Small intestine (tissue), 7 donors: ENCODE data around the gene REXO1. TPM values are rescaled to one million over a fixed set of nuclear protein-coding genes. Genes with fewer than 3 reads are reported as not detected.

Experiments
- DNase-seq, 2 donors: peaks; one replicate each; pipeline versions ENCODE4 v3.0.0 to v3.0.0-alpha.2; 2013
- FAIRE-seq: peaks from 2 replicates; lab custom pipeline; 2012; peaks lifted over from hg19 to GRCh38; lab: Jason Lieb, UNC
- H3K27ac ChIP-seq, 3 donors: one replicate each; pipeline ENCODE4 v1.5.1; 2013; ENCODE audit warnings: low read length in 2 of 3, mild to moderate bottlenecking in 2 of 3, control low read depth in 1 of 3, inconsistent platforms in 1 of 3, low read depth in 1 of 3, moderate library complexity in 1 of 3
- H3K27me3 ChIP-seq, 3 donors: one replicate each; pipeline ENCODE4 v1.6.1; 2013; ENCODE audit warnings: low read length in 3 of 3, inconsistent platforms in 1 of 3; ENCODE audit not compliant: control insufficient read depth in 3 of 3, insufficient read depth in 3 of 3
- H3K36me3 ChIP-seq, 3 donors: one replicate each; pipeline ENCODE4 v1.6.1; 2013; ENCODE audit warnings: low read length in 3 of 3, inconsistent platforms in 1 of 3, low read depth in 1 of 3, mild to moderate bottlenecking in 1 of 3, moderate library complexity in 1 of 3; ENCODE audit not compliant: control insufficient read depth in 3 of 3, insufficient read depth in 2 of 3
- H3K4me1 ChIP-seq, 3 donors: one replicate each; pipeline ENCODE4 v1.6.1; 2013; ENCODE audit warnings: low read length in 2 of 3, inconsistent platforms in 1 of 3, low read depth in 1 of 3, mild to moderate bottlenecking in 1 of 3, moderate library complexity in 1 of 3; ENCODE audit not compliant: control insufficient read depth in 3 of 3, insufficient read depth in 2 of 3
- H3K4me3 ChIP-seq, 3 donors: one replicate each; pipeline ENCODE4 v1.5.1; 2013; ENCODE audit warnings: low read length in 3 of 3, control low read depth in 1 of 3, inconsistent platforms in 1 of 3, low read depth in 1 of 3, mild to moderate bottlenecking in 1 of 3, moderate library complexity in 1 of 3
- H3K9me3 ChIP-seq, 2 donors: one replicate each; pipeline ENCODE4 v1.6.1; 2013; ENCODE audit warnings: low read depth in 1 of 2, low read length in 1 of 2; ENCODE audit not compliant: control insufficient read depth in 2 of 2, insufficient read depth in 1 of 2
- WGBS, 3 donors: extraction: QIAGEN DNeasy Blood & Tissue Kit; methylation state at CpG; one replicate each; pipeline ENCODE4 v1.1.7; 2013; 5-methylcytosine and 5-hydroxymethylcytosine counted together
- polyA plus RNA-seq, 4 donors: library from polyadenylated mRNA; stranded (reverse) in 3 of 4; unstranded in 1 of 4; fragments of 200-250 nt in 3 of 4; fragments of 120-200 nt in 1 of 4; gene quantifications; one replicate each; pipeline versions ENCODE4 v1.2.1 to v1.2.3, GENCODE V29; 2013
- donor health status: healthy with polysubstance abuse.
- donor health status: control.
- donor health status: control.
- donor health status: Bipolar disorder and iron deficiency.
- donor health status: healthy.

The REXO1 gene
- polyA plus RNA-seq, 4 donors, result 18.4 to 31.8 (median 23.6) TPM

DNA sequence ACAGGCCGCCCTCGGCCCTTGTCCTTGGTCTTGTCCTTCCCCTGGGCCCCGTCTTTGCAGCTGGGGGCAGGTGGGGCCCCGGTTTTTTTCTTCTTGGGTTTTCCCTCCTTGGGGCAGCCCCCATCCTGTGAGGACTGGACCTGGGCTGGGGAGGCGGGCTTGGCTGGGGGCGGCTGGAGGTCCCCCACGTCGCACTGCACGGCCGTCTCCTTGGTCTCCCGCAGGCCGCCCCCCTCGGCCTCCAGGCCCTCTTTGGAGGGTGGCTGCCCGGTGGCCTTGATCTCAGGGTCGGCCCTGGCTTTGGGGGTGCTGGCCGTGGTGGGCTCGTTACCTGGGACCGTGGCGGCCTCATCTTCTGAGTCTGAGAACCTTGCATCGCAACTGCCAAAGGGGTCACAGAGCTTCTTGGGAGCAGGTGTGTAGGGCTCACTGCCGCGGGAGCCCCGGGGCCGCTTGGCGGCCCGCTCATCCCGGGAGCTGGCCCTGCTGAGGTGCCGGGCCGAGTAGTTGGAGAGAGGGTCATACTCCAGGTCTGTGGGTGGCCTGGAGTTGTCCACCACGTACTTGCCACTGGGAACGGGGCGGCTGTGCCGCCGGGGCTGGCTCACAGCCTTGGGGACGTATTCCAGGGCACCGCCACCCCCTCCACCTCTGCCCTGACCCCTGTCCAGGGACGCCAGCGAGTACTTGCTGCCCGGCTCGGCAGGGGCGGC is 20.6 kb downstream of the REXO1 start:
- H3K27ac ChIP-seq, result no peak overlapping the region
- H3K4me1 ChIP-seq, result peaks cover 0 to 13% (median 5%) of the 10 kb centered on the region in 3 donors
- DNase-seq (no peak), FAIRE-seq (no peak)
- WGBS, 3 donors, result 90 to 93% (median 91%) methylated on average over 39 to 41 of the region's 41 CpGs
- no peak overlapping the region for H3K4me3 ChIP-seq
- no peaks in the 10 kb centered on the region for H3K27me3 ChIP-seq
- H3K9me3 ChIP-seq, result no peaks in the 10 kb centered on the region
- H3K36me3 ChIP-seq, result peaks cover 5 to 83% (median 15%) of the 10 kb centered on the region in 3 donors

DNA sequence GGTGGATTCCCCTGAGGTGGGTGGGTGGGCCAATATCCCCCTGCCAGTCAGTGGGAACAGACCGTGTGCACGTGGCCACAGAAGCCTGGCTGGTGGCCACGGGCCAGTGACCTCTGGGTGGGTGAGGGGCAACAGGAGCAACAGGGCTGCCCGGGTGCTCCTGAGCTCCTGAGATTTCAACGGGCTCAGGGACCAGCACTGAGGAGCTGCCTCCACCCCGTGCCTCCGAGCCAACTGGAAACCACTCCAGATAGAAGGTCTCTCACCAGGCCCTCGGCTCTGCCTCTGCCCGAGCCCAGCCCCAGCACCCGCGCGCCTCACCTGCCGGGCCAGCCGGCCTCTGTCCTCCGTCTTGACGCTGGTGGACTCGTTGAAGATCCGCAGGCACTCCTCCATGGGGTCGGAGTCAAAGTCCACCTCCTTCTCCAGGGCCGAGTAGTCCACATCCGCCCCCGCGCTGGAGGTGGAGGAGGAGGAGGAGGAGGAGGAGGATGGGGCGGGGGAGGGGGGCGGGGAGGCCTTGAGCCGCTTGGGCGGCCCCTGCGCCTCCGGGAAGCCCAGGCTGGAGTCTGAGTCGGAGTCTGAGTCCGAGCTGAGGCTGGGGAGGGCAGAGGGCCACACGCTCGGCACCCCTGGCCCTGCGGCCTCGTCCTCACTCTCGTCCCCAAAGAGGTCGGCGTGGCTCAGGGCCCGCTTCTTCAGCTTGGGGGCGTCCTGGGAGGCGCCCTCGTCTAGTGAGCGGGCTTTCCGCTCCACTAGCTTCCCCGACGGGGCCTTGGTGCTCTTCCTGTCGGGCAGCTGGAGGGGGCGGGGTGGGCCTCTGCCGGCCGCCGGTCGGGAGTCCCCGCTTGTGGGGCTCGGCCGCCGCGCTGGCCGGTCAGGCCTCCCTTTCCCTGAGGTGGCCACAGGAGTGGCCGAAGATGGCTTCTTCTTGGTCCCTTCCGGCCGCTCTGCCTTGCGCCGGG is 21.4 kb downstream of the REXO1 start:
- DNase-seq (peak; percentile 39 to 83), FAIRE-seq (no peak)
- WGBS, 3 donors, result 45 to 67% (median 57%) methylated on average over 29 to 63 of the region's 63 CpGs
- Histone ChIP-seq H3K4me1 (peaks cover 0 to 13% (median 5%) of the 10 kb centered on the region in 3 donors), H3K4me3 (peak overlapping the region in 1 of 3 donors; percentile 48), H3K27me3 (no peaks in the 10 kb centered on the region), H3K9me3 (no peaks in the 10 kb centered on the region), H3K27ac (peak overlapping the region in 1 of 3 donors; percentile 67), H3K36me3 (peaks cover 10 to 85% (median 15%) of the 10 kb centered on the region in 3 donors)

DNA sequence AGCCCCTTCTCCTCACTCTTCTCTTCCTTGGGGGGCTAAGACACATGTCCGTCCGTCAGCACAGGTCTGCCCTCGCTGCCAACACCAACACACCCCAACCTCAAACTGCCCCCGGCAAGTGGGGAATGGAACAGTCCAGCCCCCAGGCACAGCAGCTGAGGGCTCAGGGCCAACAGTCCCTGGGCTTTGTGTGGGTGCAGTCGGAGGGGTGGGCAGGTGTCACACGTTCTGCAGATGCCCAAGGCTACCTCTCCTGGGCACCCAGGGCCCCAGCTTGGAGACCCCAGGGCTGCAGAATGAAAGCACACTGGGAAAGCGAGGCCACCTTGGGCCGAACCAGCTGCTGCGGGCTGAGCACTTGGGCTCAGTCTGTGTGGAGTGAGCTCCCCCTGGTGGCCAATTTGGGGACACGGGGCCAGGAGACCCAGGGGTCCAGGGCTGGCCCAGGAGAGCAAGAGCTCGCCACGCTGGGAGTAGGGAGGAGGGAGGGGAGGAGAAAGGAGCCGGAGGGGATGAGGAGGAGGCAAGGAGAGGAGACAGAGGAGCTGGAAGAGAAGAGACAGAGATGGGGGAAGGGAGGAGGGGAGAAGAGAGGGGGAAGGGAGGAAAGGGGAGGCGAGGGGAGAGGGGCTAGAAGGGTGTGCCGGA is 22.2 kb downstream of the REXO1 start:
- Histone ChIP-seq H3K4me3 (peak overlapping the region in 1 of 3 donors; percentile 48), H3K9me3 (no peaks in the 10 kb centered on the region), H3K27ac (peak overlapping the region in 1 of 3 donors; percentile 67), H3K36me3 (peaks cover 12 to 89% (median 19%) of the 10 kb centered on the region in 3 donors), H3K27me3 (no peaks in the 10 kb centered on the region), H3K4me1 (peaks cover 0 to 13% (median 5%) of the 10 kb centered on the region in 3 donors)
- FAIRE-seq (no peak), DNase-seq (peak; percentile 71 to 90)
- 28 to 40% (median 39%) methylated on average over 13 to 15 of the region's 15 CpGs for WGBS, 3 donors

DNA sequence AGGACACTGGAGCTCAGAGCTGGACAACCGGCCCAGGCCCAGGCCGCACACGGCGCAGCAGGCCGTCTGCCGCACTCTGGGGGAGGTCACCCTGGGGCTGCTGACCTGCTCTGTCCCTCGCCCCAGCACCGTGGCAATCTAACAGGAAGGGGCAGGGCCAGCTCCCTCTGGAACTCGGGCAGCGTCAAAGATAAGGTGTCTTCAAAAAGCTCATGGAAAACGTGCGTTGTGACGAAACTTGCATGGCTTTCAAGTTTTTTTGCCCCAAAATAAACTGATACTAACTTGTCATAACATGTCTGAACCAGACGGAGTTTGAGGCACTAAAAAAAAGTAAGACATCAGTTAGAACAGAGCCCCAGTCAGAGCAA is 24.0 kb downstream of the REXO1 start:
- DNase-seq, result no peak

DNA sequence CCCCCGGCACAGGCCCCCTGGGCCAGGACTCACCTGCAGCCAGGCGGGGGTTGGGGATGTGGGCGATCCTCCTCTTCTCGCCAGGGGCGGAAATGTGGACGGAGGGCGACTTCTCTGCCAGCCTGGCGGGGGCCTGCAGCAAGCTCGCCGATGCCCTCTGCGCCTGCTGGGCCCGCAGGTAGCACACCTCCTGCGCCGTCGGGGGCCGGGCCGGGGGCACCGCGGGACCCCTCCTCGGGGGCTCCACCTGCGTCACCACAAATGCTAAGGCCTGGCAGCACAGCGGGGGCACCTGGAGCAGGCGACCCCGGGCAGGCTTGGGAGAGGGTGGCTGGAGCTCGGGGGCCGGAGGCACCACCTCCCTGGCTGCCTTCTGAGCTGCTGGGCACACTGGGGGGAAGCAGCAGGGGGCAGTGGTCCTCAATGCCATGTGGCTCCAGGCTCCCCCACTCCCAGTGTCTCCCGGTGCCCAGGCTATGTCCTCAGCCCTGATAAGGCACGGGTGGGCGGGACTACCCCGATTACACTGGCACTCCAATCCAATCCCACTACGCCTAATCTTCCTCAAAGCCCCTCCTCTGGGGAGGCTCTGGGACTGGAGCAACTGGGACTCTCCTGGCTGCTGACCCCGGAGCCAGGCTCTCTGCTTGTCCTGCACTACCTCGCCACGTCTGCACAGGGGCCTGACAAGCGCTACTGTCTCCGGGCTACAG is 24.6 kb downstream of the REXO1 start:
- H3K4me3 ChIP-seq, result no peak overlapping the region
- H3K4me1 ChIP-seq, result peaks cover 0 to 13% (median 5%) of the 10 kb centered on the region in 3 donors
- no peak for FAIRE-seq
- peaks cover 15 to 91% (median 33%) of the 10 kb centered on the region in 3 donors for H3K36me3 ChIP-seq
- no peak for DNase-seq
- 86 to 93% (median 90%) methylated on average over 23 to 36 of the region's 36 CpGs for WGBS, 3 donors
- H3K27ac ChIP-seq, result no peak overlapping the region
- H3K27me3 ChIP-seq, result no peaks in the 10 kb centered on the region
- no peaks in the 10 kb centered on the region for H3K9me3 ChIP-seq

More for the DNA sequence above, 24.0 kb downstream of the REXO1 start:
- no peak overlapping the region for H3K4me3 ChIP-seq
- no peak for FAIRE-seq
- H3K9me3 ChIP-seq, result no peaks in the 10 kb centered on the region
- peaks cover 0 to 13% (median 5%) of the 10 kb centered on the region in 3 donors for H3K4me1 ChIP-seq
- 86 to 92% (median 88%) methylated on average over 14 of the region's 14 CpGs for WGBS, 3 donors
- no peak overlapping the region for H3K27ac ChIP-seq
- H3K27me3 ChIP-seq, result no peaks in the 10 kb centered on the region
- H3K36me3 ChIP-seq, result peaks cover 15 to 90% (median 29%) of the 10 kb centered on the region in 3 donors

DNA sequence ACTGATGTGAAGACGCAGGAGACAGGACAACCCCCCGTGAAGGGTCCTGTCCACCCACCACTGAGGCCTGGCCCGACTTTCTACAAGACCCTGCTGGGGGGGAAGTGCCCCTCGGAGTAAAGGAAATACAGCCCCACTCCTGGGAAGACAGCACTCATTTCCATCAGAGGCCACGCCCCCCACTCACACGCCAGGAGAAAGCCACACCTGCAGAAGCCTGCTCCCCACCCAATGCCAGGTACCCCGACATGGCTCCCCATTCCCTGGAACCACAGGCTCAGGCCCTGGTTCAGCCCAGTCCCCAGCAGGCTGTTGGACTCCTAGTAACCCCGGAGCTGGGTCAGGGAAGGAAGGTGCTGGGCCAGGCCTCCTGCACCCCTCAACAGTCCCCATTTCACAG is 25.3 kb downstream of the REXO1 start:
- peaks cover 21 to 92% (median 36%) of the 10 kb centered on the region in 3 donors for H3K36me3 ChIP-seq
- no peak overlapping the region for H3K4me3 ChIP-seq
- no peak for DNase-seq
- 79 to 89% (median 88%) methylated on average over 8 of the region's 8 CpGs for WGBS, 3 donors
- H3K27ac ChIP-seq, result no peak overlapping the region
- H3K9me3 ChIP-seq, result no peaks in the 10 kb centered on the region
- H3K4me1 ChIP-seq, result peaks cover 0 to 13% (median 5%) of the 10 kb centered on the region in 3 donors
- FAIRE-seq, result no peak
- H3K27me3 ChIP-seq, result no peaks in the 10 kb centered on the region

DNA sequence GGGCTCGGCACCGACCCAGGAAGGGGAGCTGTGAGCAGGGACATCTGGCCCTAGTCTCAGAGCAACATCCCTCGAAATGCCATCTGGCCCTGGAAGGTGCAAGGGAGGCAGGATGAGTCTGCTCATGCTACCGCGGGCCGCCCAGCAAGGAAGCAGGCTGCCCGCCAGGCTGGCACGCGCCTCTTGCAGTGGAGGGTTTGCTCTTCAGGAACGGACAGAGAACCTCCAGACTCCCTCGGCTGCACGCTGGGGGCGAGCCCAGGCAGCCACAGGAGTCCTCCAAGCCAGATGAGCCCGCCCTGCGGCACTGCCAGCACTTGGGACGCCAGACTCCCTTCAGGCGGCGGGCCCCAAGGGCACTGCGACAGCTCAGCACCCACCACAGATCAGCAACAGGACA is 26.1 kb downstream of the REXO1 start:
- 89 to 94% (median 92%) methylated on average over 18 to 19 of the region's 19 CpGs for WGBS, 3 donors
- H3K4me3 ChIP-seq, result no peak overlapping the region
- H3K27me3 ChIP-seq, result no peaks in the 10 kb centered on the region
- FAIRE-seq, result no peak
- peaks cover 0 to 13% (median 5%) of the 10 kb centered on the region in 3 donors for H3K4me1 ChIP-seq
- peaks cover 26 to 92% (median 37%) of the 10 kb centered on the region in 3 donors for H3K36me3 ChIP-seq
- H3K27ac ChIP-seq, result no peak overlapping the region
- no peak for DNase-seq
- H3K9me3 ChIP-seq, result no peaks in the 10 kb centered on the region
